Mesendoderm (in vitro differentiated cells): ENCODE measurements around the gene KRTAP29-1.
"Not testable (repeated sequence)": the region's sequence is repeated elsewhere in the genome, so short reads cannot be mapped to it uniquely, and the experiment has no call there.

ENCODE experiments used
- DNase-seq: peaks from one replicate; pipeline ENCODE4 v3.0.0; 2013
- H2AK5ac ChIP-seq: 2 replicates; pipeline ENCODE4 v1.6.1; 2013; ENCODE audit warnings: low read length, inconsistent platforms
- H2BK120ac ChIP-seq: 2 replicates; pipeline ENCODE4 v1.6.1; 2013; ENCODE audit warnings: low read depth, mild to moderate bottlenecking, low read length, moderate library complexity, mixed read lengths
- H2BK15ac ChIP-seq: replicated peaks from 2 replicates; pipeline ENCODE4 v1.6.1; 2013; ENCODE audit warnings: low read depth, mild to moderate bottlenecking, moderate library complexity
- H2BK5ac ChIP-seq: 2 replicates; pipeline ENCODE4 v1.6.1; 2013; ENCODE audit warnings: low read length, inconsistent platforms
- H3K18ac ChIP-seq: 2 replicates; pipeline ENCODE4 v1.6.1; 2013; ENCODE audit warnings: mild to moderate bottlenecking, low read length, mixed read lengths
- H3K23ac ChIP-seq: one replicate; pipeline ENCODE4 v1.6.1; 2013; ENCODE audit warnings: low read length
- H3K27ac ChIP-seq: 2 replicates; pipeline ENCODE4 v1.5.1; 2013; ENCODE audit warnings: low read depth, mild to moderate bottlenecking, inconsistent platforms, low read length, moderate library complexity
- H3K27me3 ChIP-seq: 2 replicates; pipeline ENCODE4 v1.6.1; 2013; ENCODE audit warnings: low read length, control low read depth, mild to moderate bottlenecking, inconsistent platforms; ENCODE audit not compliant: insufficient read depth, poor library complexity
- H3K36me3 ChIP-seq: 2 replicates; pipeline ENCODE4 v1.6.1; 2013; ENCODE audit warnings: low read length, inconsistent platforms; ENCODE audit not compliant: control insufficient read depth, insufficient read depth
- H3K4ac ChIP-seq: one replicate; pipeline ENCODE4 v1.6.1; 2013; ENCODE audit warnings: low read depth, mild to moderate bottlenecking, low read length, moderate library complexity
- H3K4me1 ChIP-seq: 2 replicates; pipeline ENCODE4 v1.6.1; 2013; ENCODE audit warnings: low read depth, low read length, inconsistent platforms; ENCODE audit not compliant: control insufficient read depth
- H3K4me2 ChIP-seq: 2 replicates; pipeline ENCODE4 v1.6.1; 2013; ENCODE audit warnings: low read length
- H3K4me3 ChIP-seq: 2 replicates; pipeline ENCODE4 v1.5.1; 2013; ENCODE audit warnings: mild to moderate bottlenecking, low read length
- H3K56ac ChIP-seq: one replicate; pipeline ENCODE4 v1.6.1; 2013; ENCODE audit warnings: low read length
- H3K79me1 ChIP-seq: 2 replicates; pipeline ENCODE4 v1.6.1; 2013; ENCODE audit warnings: low read length, inconsistent platforms
- H3K79me2 ChIP-seq: 2 replicates; pipeline ENCODE4 v1.6.1; 2013; ENCODE audit warnings: mild to moderate bottlenecking, low read length; ENCODE audit not compliant: control insufficient read depth, insufficient read depth
- H3K9ac ChIP-seq: 2 replicates; pipeline ENCODE4 v1.6.1; 2013; ENCODE audit warnings: low read length, inconsistent platforms
- H4K5ac ChIP-seq: one replicate; pipeline ENCODE4 v1.6.1; 2013; ENCODE audit warnings: low read length
- H4K8ac ChIP-seq: one replicate; pipeline ENCODE4 v1.6.1; 2013; ENCODE audit warnings: low read depth, mild to moderate bottlenecking, control low read depth, low read length, moderate library complexity
- WGBS: extraction: QIAGEN DNeasy Blood & Tissue Kit; methylation state at CpG from one replicate; pipeline ENCODE4 v1.1.7; 2013; ENCODE audit warnings: low lambda C conversion rate, missing lambda C conversion rate; ENCODE audit not compliant: insufficient coverage; ENCODE audit errors: extremely low coverage; 5-methylcytosine and 5-hydroxymethylcytosine counted together

Gene KRTAP29-1

DNA sequence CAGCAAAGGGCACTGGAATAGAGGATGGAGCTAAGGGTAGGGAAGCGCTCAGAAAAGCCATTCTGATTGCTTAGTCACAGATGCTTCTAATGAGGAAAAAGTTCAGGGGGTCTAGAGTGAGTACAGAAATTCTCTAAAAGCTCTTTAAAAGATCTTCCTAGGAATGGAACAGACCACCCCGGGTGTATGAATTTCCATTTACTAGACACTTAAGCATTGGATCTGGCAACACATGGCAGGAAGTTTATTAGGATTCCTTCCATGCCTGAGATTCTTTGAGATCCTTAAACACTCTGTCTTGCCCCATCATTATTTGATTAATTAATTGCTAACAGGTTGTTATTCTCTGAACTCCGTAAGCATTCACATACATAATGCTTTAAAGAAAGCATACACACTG lies 18.6 kb downstream of the KRTAP29-1 start:
- Histone ChIP-seq H2BK15ac (no peak overlapping the region), H3K36me3 (no peaks in the 10 kb centered on the region), H3K27ac (no peak overlapping the region), H3K9ac (no peak overlapping the region), H3K56ac (no peak overlapping the region), H2BK5ac (no peak overlapping the region), H3K4ac (no peak overlapping the region), H3K23ac (no peak overlapping the region), H4K5ac (no peak overlapping the region), H2BK120ac (no peak overlapping the region), H3K4me2 (no peak overlapping the region), H3K79me2 (no peaks in the 10 kb centered on the region), H3K18ac (no peak overlapping the region), H3K4me1 (no peaks in the 10 kb centered on the region), H3K79me1 (no peaks in the 10 kb centered on the region), H4K8ac (no peak overlapping the region), H3K27me3 (no peaks in the 10 kb centered on the region), H3K4me3 (no peak overlapping the region), H2AK5ac (no peak overlapping the region)
- WGBS = no CpG with 5 or more reads among the region's 3 CpGs
- peak; percentile 16 for DNase-seq

GRCh38 chr17:41278176-41278955 lies 24.3 kb downstream of the KRTAP29-1 start:
- Histone ChIP-seq H3K56ac (no peak overlapping the region), H3K4me2 (no peak overlapping the region)
- DNase-seq = no peak

GRCh38 chr17:41275648-41276190 lies 26.9 kb downstream of the KRTAP29-1 start, which contains the start of gene KRTAP9-7:
Gene KRTAP9-7 (plus strand): TSS chr17:41275698. CDS start chr17:41275698, 0 bp downstream.
- H3K4me2 ChIP-seq, H3K9ac ChIP-seq, H3K23ac ChIP-seq, H3K27me3 ChIP-seq, H4K8ac ChIP-seq, DNase-seq, H3K79me1 ChIP-seq, H3K4me1 ChIP-seq, H3K36me3 ChIP-seq, H3K56ac ChIP-seq, H2BK120ac ChIP-seq, H2BK15ac ChIP-seq, H3K79me2 ChIP-seq, H3K4ac ChIP-seq, H3K27ac ChIP-seq, H2AK5ac ChIP-seq, H3K18ac ChIP-seq, H2BK5ac ChIP-seq, H4K5ac ChIP-seq, H3K4me3 ChIP-seq: not testable (repeated sequence)
- WGBS = no CpG with 5 or more reads among the region's 3 CpGs

More at GRCh38 chr17:41278176-41278955, 24.3 kb downstream of the KRTAP29-1 start:
- Histone ChIP-seq H3K27me3 (no peaks in the 10 kb centered on the region), H2BK120ac (no peak overlapping the region), H3K9ac (no peak overlapping the region), H4K5ac (no peak overlapping the region), H3K27ac (no peak overlapping the region), H3K4me3 (no peak overlapping the region), H3K4ac (no peak overlapping the region), H3K18ac (no peak overlapping the region), H2BK5ac (no peak overlapping the region), H2BK15ac (no peak overlapping the region), H3K23ac (no peak overlapping the region), H3K79me1 (no peaks in the 10 kb centered on the region), H3K79me2 (no peaks in the 10 kb centered on the region), H4K8ac (no peak overlapping the region), H3K4me1 (no peaks in the 10 kb centered on the region), H3K36me3 (no peaks in the 10 kb centered on the region), H2AK5ac (no peak overlapping the region)
- no CpG with 5 or more reads among the region's 3 CpGs for WGBS

DNA sequence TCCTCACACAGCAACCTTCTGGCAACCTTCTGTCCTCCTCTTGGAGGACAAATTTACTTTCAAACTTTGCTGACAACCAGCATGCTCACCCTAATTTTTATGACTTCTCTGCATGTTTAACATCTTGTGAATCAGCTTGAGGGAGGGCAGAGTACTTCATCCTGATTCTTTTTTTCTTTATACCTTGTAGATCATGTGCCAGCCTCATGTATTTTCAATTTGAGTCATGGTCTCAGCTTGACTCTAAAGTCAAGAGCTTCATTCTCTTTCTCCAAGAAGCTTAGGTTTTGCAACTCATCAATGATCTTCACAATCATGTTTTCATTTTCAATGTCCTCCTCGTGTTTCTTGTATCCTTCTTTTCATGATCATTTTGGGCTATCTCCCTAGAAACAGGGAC lies 30.8 kb downstream of the KRTAP29-1 start:
- H3K4me2 ChIP-seq = no peak overlapping the region
- no CpG with 5 or more reads among the region's 1 CpG for WGBS

DNA sequence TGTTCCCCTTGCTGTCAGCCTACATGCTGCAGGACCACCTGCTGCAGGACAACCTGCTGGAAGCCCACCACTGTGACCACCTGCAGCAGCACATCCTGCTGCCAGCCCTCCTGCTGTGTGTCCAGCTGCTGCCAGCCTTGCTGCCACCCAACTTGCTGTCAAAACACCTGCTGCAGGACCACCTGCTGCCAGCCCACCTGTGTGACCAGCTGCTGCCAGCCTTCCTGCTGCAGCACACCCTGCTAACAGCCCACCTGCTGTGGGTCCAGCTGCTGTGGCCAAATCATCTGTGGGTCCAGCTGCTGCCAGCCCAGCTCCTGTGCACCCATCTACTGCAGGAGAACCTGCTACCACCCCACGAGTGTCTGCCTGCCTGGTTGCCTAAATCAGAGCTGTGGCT lies 31.3 kb downstream of the KRTAP29-1 start:
- not testable (repeated sequence) for H3K4me2 ChIP-seq, DNase-seq, H4K8ac ChIP-seq, H2BK15ac ChIP-seq, H4K5ac ChIP-seq, H3K4me3 ChIP-seq, H3K27me3 ChIP-seq, H3K79me1 ChIP-seq, H3K4me1 ChIP-seq, H3K9ac ChIP-seq, H3K23ac ChIP-seq, H3K36me3 ChIP-seq, H2AK5ac ChIP-seq, H3K56ac ChIP-seq, H3K79me2 ChIP-seq, H3K27ac ChIP-seq, H3K18ac ChIP-seq, H2BK120ac ChIP-seq, H3K4ac ChIP-seq, H2BK5ac ChIP-seq
- WGBS = no CpG with 5 or more reads among the region's 1 CpG

More for the DNA sequence above, 30.8 kb downstream of the KRTAP29-1 start:
- H3K79me2 ChIP-seq = no peaks in the 10 kb centered on the region
- H3K18ac ChIP-seq = no peak overlapping the region
- H2AK5ac ChIP-seq = no peak overlapping the region
- DNase-seq = no peak
- H3K23ac ChIP-seq = no peak overlapping the region
- no peak overlapping the region for H2BK120ac ChIP-seq
- no peak overlapping the region for H3K56ac ChIP-seq
- no peak overlapping the region for H3K27ac ChIP-seq
- no peak overlapping the region for H4K5ac ChIP-seq
- no peaks in the 10 kb centered on the region for H3K79me1 ChIP-seq
- H3K4ac ChIP-seq = no peak overlapping the region
- no peak overlapping the region for H4K8ac ChIP-seq
- H2BK5ac ChIP-seq = no peak overlapping the region
- H3K9ac ChIP-seq = no peak overlapping the region
- no peaks in the 10 kb centered on the region for H3K27me3 ChIP-seq
- no peak overlapping the region for H2BK15ac ChIP-seq
- H3K4me3 ChIP-seq = no peak overlapping the region
- no peaks in the 10 kb centered on the region for H3K4me1 ChIP-seq
- no peaks in the 10 kb centered on the region for H3K36me3 ChIP-seq
